Fibroblast of pulmonary artery (primary cell): Measurements from ENCODE around the gene RMND5A.
A peak's percentile ranks its signal among the peaks of the same experiment; 100 is the strongest.
"Not testable (repeated sequence)": the region's sequence is repeated elsewhere in the genome, so short reads cannot be mapped to it uniquely, and the experiment has no call there.

ENCODE experiments used
- DNase-seq: peaks from one replicate; pipeline ENCODE4 v3.0.0-alpha.2; 2010; ENCODE audit warnings: low read depth
- H3K4me3 ChIP-seq: replicated peaks from 2 replicates; pipeline ENCODE4 v1.5.1; 2011; ENCODE audit warnings: low read depth, mild to moderate bottlenecking, control low read depth, low read length, moderate library complexity
- TF ChIP-seq, protein P1 (sequence below): IDR thresholded peaks from 2 replicates; pipeline ENCODE4 v1.5.1; 2011; ENCODE audit warnings: mild to moderate bottlenecking, control low read depth, low read length, inconsistent platforms; ENCODE audit errors: missing control alignments

Gene RMND5A

GRCh38 chr2:86700690-86701089 is 19.4 kb upstream of the RMND5A start:
- no peak overlapping the region for H3K4me3 ChIP-seq
- DNase-seq: no peak
- TF ChIP-seq, protein P1, sequence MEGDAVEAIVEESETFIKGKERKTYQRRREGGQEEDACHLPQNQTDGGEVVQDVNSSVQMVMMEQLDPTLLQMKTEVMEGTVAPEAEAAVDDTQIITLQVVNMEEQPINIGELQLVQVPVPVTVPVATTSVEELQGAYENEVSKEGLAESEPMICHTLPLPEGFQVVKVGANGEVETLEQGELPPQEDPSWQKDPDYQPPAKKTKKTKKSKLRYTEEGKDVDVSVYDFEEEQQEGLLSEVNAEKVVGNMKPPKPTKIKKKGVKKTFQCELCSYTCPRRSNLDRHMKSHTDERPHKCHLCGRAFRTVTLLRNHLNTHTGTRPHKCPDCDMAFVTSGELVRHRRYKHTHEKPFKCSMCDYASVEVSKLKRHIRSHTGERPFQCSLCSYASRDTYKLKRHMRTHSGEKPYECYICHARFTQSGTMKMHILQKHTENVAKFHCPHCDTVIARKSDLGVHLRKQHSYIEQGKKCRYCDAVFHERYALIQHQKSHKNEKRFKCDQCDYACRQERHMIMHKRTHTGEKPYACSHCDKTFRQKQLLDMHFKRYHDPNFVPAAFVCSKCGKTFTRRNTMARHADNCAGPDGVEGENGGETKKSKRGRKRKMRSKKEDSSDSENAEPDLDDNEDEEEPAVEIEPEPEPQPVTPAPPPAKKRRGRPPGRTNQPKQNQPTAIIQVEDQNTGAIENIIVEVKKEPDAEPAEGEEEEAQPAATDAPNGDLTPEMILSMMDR: no peak

- no peak overlapping the region for H3K4me3 ChIP-seq
- TF ChIP-seq, protein P1: no peak
- peak; percentile 59 for DNase-seq
Measured at GRCh38 chr2:86703704-86704361, 16.3 kb upstream of the RMND5A start.

- TF ChIP-seq, protein P1: no peak
- H3K4me3 ChIP-seq: no peak overlapping the region
- DNase-seq: peak; percentile 71
Measured at GRCh38 chr2:86704459-86704971, 15.6 kb upstream of the RMND5A start.

DNA sequence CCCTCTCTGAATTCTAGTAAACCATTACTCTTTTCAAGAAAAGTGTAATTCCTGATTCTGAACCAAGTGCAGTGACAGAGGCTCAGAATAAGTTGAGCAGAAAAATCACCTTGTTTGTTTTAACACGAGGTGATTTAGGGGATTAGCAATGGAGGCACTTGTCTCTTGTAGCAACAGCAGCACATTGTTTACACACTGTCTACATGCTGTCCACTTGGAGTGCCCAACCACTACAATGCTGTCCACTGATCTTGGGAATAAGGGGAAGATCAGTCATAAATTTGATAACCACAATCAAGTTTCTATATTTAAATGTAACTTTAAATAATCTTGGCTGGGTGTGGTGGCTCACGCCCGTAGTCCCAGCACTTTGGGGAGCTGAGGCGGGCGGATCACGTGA is 13.9 kb upstream of the RMND5A start:
- TF ChIP-seq, protein P1: no peak
- DNase-seq: no peak
- no peak overlapping the region for H3K4me3 ChIP-seq

GRCh38 chr2:86706935-86707334 is 13.2 kb upstream of the RMND5A start:
- TF ChIP-seq, protein P1: no peak
- DNase-seq: no peak
- H3K4me3 ChIP-seq: no peak overlapping the region

DNA sequence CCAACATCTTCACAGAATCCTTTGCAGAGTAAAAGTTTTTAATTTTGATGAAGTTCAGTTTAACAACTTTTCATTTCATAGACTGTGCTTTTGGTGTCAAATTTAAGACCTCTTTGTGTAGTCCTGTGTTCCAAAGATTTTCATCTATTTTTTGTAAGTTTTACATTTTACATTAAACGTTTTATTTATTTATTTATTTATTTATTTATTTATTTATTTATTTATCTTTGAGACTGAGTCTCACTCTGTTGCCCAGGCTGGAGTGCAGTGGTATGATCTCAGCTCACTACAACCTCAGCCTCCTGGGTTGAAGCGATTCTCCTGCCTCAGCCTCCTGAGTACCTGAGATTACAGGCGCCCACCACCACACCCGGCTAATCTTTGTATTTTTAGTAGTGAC is 12.0 kb upstream of the RMND5A start:
- DNase-seq, H3K4me3 ChIP-seq: not testable (repeated sequence)

DNA sequence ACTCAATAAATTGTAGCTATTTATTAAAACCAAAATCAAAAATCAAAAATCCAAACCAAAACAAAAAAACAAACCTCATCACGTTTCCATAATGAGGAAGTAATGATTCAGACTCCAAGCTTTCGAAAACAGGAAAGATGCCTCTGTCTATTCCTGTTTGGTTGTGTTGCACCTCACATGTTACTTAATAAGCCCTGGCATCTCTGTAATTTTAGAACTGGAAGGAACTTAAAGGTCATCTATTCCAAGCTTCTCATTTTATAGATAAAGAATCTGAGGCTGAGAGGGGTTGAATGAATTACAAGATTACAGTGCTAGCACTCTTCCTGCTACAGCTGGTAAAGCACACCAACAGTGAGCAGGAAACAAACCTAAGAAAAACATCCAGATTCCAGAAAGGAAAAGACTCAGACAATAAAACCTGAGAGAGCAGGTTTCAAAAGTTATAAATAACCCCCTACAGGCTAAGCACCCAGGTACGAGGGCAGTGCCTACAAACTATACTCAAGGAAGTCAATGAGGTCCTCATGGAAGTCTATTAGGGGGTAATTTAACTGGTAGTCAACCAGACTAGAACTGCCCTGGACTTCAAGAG is 5.4 kb upstream of the RMND5A start:
- DNase-seq: not testable (repeated sequence)

DNA sequence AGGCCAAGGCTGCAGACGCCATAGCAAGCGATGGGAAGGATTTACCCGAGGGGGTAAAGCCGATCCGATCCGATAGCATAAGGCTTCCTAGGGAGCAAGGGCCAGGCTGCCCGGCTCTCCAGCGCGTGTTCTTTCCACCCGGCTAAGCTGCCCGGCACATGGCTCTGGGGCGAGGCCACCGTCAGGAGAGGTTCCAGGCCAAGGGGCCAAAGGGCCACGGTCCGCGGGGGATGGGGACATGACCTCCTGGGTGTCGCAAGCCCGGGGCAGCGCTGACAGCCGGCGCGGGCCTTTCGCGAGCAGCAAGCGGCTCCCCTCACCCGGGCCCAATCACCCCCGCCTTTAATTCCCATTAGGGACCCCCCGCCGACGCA is 841 bp upstream of the RMND5A start:
- not testable (repeated sequence) for DNase-seq
- H3K4me3 ChIP-seq: peak overlapping the region; percentile 56

More for the DNA sequence above, 5.4 kb upstream of the RMND5A start:
- not testable (repeated sequence) for H3K4me3 ChIP-seq

DNA sequence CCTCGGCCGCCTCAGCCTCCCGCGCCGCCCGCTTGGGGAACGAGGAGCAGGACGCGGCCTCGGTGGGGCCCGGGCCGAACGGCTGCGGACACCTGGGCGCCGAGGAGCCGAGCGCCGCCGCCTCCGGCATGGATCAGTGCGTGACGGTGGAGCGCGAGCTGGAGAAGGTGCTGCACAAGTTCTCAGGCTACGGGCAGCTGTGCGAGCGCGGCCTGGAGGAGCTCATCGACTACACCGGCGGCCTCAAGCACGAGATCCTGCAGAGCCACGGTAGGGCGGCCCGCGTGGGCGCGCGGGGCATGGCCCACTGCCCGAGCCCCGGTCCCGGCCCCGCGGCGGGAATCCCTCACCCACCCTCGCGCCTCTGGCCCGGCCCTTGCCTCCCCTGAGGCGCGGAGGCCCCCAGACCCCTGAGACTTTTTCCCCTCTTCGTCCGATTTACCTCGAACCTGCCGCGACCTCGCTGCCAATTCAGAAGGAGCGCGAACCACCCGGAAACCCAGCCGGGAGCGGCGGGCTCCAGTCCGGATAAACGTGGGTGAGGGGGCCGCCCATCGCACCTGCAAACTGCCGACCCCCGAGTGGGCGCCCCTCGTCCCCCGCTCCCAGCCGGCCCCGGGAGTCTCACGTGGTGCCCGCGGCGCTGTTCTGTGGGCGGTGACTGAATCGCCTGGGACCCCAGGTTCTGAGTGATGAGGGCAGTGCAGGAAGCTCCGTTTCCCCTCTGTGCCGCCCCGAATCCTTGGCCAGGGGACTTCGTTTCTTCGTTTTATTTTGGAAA is 639 bp downstream of the RMND5A start:
- H3K4me3 ChIP-seq: peak overlapping the region; percentile 64

GRCh38 chr2:86725706-86726105 is 5.6 kb downstream of the RMND5A start:
- H3K4me3 ChIP-seq, DNase-seq: not testable (repeated sequence)

More for the DNA sequence above, 639 bp downstream of the RMND5A start:
- DNase-seq: peak; percentile 44

- not testable (repeated sequence) for H3K4me3 ChIP-seq, DNase-seq
Measured at GRCh38 chr2:86732040-86732525, 12.0 kb downstream of the RMND5A start.

DNA sequence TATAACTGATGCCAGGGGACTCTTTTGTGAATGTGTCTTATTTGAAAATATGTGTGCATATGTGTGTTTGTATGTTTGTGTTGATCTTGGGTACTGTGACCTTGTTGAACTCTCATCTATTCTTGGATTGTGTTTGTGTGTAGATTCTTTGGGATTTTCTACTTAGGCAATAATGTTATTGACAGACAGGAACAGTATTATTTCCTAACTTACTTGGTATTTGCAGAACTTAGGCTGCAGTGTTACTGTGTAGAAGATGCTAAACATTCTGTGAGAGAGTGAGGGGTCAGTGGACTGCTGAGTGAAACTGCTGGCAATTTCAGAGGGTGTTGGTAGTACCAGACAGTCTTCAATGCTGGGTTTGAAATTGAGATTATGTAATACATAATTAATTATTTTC is 12.7 kb downstream of the RMND5A start:
- DNase-seq, H3K4me3 ChIP-seq: not testable (repeated sequence)
